Measurements from ENCODE around the gene SPRED1. TPM values are rescaled to one million over a fixed set of nuclear protein-coding genes. Genes with fewer than 3 reads are reported as not detected.

Gene SPRED1
- total and polyA plus RNA-seq, 2 donors (not counting 1 experiment from before 2014, with no cell fraction given) = 0.09 to 2.1 TPM

- POLR2A ChIA-PET = no interaction called here
- intact Hi-C loops (cut with micrococcal nuclease) = no loop called here
- Histone ChIP-seq H3K4me3 (ENCODE audit: control extremely low read depth in 1 of 5, extremely low read depth in 1 of 5, insufficient read depth in 1 of 5, low read depth in 2 of 5, low read length in 4 of 5) (no peak overlapping the region), H3K4me2 (replicated peaks; ENCODE audit: low read depth, low read length, poor library complexity, severe bottlenecking) (no peak overlapping the region), H3K27me3 (replicated peaks in 1 of 4; ENCODE audit: control extremely low read depth in 1 of 4, control insufficient read depth in 3 of 4, insufficient read depth in 4 of 4, low read length in 3 of 4) (peaks cover 0 to 6% (median 0%) of the 10 kb centered on the region in 4 experiments), H3K9me3 (ENCODE audit: control extremely low read depth in 1 of 3, control insufficient read depth in 2 of 3, insufficient read depth in 1 of 3, low read length in 2 of 3) (no peaks in the 10 kb centered on the region), H3K9ac (ENCODE audit: low read length) (no peak overlapping the region), H3K36me3 (replicated peaks in 1 of 2; ENCODE audit: control extremely low read depth in 1 of 2, control insufficient read depth in 1 of 2, extremely low read depth in 1 of 2, insufficient read depth in 2 of 2, low read length in 1 of 2) (no peaks in the 10 kb centered on the region), H3K4me1 (ENCODE audit: control insufficient read depth in 2 of 2, insufficient read depth in 2 of 2, low read length in 2 of 2) (no peaks in the 10 kb centered on the region), H4K20me1 (ENCODE audit: control insufficient read depth, insufficient read depth, low read length, poor library complexity, severe bottlenecking) (no peaks in the 10 kb centered on the region), H3K79me2 (ENCODE audit: control insufficient read depth, insufficient read depth, low read length) (no peaks in the 10 kb centered on the region), H2AFZ (ENCODE audit: insufficient read depth, low read depth, low read length, poor library complexity, severe bottlenecking) (no peak overlapping the region), H3K27ac (ENCODE audit: low read length in 2 of 2) (no peak overlapping the region)
- Mint-ChIP-seq H3K4me1 (no peaks in the 10 kb centered on the region), H3K27ac (no peak overlapping the region), H3K9me3 (ENCODE audit: insufficient read depth) (no peaks in the 10 kb centered on the region), H3K27me3 (peaks cover 24% of the 10 kb centered on the region), H3K4me3 (no peak overlapping the region)
- CTCF ChIA-PET = interaction anchor here (1.9 kb wide), 1 partner anchor 395 kb away, joined by 8 read pairs; no protein-coding TSS in a partner anchor
- no CpG with 5 or more reads among the region's 2 CpGs for WGBS (ENCODE audit: insufficient coverage)
- ATAC-seq (ENCODE audit: low read depth) (no peak), DNase-seq (no peak)
- TF ChIP-seq CTCF (IDR thresholded peaks at IDR 0.05) (no peak), EZH2 (IDR thresholded peaks at IDR 0.05; ENCODE audit: borderline replicate concordance, insufficient read depth, low read depth, low read length, poor library complexity, severe bottlenecking) (no peak)
Observed at GRCh38 chr15:38391191-38391590, 138.6 kb downstream of the SPRED1 start.

- Histone ChIP-seq H3K27me3 (replicated peaks in 1 of 4; ENCODE audit: control extremely low read depth in 1 of 4, control insufficient read depth in 3 of 4, insufficient read depth in 4 of 4, low read length in 3 of 4) (no peaks in the 10 kb centered on the region), H3K27ac (ENCODE audit: low read length in 2 of 2) (no peak overlapping the region), H3K4me3 (ENCODE audit: control extremely low read depth in 1 of 5, extremely low read depth in 1 of 5, insufficient read depth in 1 of 5, low read depth in 2 of 5, low read length in 4 of 5) (no peak overlapping the region), H3K79me2 (ENCODE audit: control insufficient read depth, insufficient read depth, low read length) (no peaks in the 10 kb centered on the region), H3K4me1 (ENCODE audit: control insufficient read depth in 2 of 2, insufficient read depth in 2 of 2, low read length in 2 of 2) (no peaks in the 10 kb centered on the region), H3K9me3 (ENCODE audit: control extremely low read depth in 1 of 3, control insufficient read depth in 2 of 3, insufficient read depth in 1 of 3, low read length in 2 of 3) (no peaks in the 10 kb centered on the region), H3K36me3 (replicated peaks in 1 of 2; ENCODE audit: control extremely low read depth in 1 of 2, control insufficient read depth in 1 of 2, extremely low read depth in 1 of 2, insufficient read depth in 2 of 2, low read length in 1 of 2) (no peaks in the 10 kb centered on the region), H4K20me1 (ENCODE audit: control insufficient read depth, insufficient read depth, low read length, poor library complexity, severe bottlenecking) (no peaks in the 10 kb centered on the region), H2AFZ (ENCODE audit: insufficient read depth, low read depth, low read length, poor library complexity, severe bottlenecking) (no peak overlapping the region), H3K4me2 (replicated peaks; ENCODE audit: low read depth, low read length, poor library complexity, severe bottlenecking) (no peak overlapping the region), H3K9ac (ENCODE audit: low read length) (no peak overlapping the region)
- WGBS (ENCODE audit: insufficient coverage) = no CpG with 5 or more reads among the region's 2 CpGs
- no peak for DNase-seq
- Mint-ChIP-seq H3K4me1 (no peaks in the 10 kb centered on the region), H3K27ac (no peak overlapping the region), H3K27me3 (peaks cover 35% of the 10 kb centered on the region), H3K9me3 (ENCODE audit: insufficient read depth) (no peaks in the 10 kb centered on the region), H3K4me3 (no peak overlapping the region)
- TF ChIP-seq EZH2 (IDR thresholded peaks at IDR 0.05; ENCODE audit: borderline replicate concordance, insufficient read depth, low read depth, low read length, poor library complexity, severe bottlenecking) = no peak
- ATAC-seq (ENCODE audit: low read depth) = no peak
- ChIA-PET POLR2A (no interaction called here), CTCF (interaction anchor here (1.2 kb wide), 1 partner anchor 15 kb away, joined by 3 read pairs; no protein-coding TSS in a partner anchor)
- intact Hi-C loops (cut with micrococcal nuclease) = no loop called here
Observed at GRCh38 chr15:38398134-38398533, 145.5 kb downstream of the SPRED1 start.
